Measurements from ENCODE around the gene SEMA3G.
A peak's percentile ranks its signal among the peaks of the same experiment; 100 is the strongest.

SEMA3G gene

DNA sequence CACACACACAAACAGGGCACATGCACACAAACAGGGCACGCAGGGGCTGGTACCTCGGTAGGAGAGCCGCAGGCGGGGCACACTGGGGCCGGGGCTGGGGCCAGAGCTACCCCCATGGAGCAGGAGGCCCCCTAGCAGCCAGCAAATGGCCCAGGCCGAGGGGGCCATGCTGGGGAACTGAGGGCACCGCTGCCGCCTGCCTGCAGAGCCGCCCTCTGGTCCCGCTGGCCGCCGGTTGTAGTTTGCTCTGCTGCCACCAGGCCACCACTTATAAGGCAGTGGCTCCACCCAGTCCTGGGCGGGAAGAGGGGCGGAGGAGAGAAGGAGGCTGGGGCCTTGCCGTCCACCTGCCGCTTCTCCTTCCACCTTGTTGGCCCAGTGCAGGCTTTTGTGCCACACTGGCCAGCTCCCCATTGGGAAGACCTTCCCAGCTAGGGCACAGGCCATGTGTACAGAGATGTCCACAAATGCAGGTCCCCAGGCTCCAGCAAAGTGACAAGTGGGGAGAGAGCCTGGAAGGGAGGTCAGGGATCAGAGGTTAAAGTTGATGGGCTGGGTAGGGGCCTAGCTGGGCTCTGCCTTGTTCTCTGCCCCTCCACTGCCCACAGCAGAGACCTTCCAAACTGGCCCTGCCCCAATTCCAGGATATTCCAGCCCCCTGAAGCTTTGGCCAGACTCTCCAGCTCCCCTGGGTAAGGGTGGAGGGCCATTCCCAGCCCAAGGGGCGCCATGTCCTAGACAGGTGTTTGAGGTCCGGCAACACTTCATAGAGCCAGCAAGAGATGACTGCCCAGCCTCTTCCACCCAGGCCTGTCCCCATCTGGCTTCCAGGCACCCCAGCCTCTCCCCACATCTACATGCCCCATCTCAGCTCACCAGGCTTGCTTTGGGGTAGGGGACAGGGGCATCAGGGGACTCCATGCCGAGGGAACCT, at the start of gene SEMA3G:
Gene SEMA3G, minus strand, starts transcription at position 244 of the 934 bp plus-strand sequence. Its CDS starts 76 bp downstream, at position 168.
- DNase-seq (ENCODE audit: low read depth) = peak; percentile 65

DNA sequence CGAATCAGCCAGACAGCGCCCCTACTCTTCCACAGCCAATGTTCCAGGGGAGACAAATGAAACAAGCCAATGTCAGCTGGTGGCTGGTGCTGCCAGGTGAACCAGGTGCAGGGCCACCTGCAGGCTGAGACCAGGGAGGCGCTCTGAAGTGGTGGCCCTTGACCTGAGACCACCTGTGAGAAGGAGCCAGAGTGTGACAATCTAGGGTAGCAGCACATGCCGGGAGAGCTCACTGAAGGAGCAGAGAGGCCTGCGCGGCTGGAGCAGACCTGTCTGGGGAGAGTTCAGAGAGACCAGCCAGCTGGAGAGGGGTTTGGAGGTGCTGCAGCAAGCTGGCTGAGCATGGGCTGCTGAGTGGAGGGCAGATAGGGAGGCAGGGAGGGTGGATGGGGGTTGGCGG, 49.5 kb upstream of the SEMA3G start:
- no peak for DNase-seq (ENCODE audit: low read depth)

DNA sequence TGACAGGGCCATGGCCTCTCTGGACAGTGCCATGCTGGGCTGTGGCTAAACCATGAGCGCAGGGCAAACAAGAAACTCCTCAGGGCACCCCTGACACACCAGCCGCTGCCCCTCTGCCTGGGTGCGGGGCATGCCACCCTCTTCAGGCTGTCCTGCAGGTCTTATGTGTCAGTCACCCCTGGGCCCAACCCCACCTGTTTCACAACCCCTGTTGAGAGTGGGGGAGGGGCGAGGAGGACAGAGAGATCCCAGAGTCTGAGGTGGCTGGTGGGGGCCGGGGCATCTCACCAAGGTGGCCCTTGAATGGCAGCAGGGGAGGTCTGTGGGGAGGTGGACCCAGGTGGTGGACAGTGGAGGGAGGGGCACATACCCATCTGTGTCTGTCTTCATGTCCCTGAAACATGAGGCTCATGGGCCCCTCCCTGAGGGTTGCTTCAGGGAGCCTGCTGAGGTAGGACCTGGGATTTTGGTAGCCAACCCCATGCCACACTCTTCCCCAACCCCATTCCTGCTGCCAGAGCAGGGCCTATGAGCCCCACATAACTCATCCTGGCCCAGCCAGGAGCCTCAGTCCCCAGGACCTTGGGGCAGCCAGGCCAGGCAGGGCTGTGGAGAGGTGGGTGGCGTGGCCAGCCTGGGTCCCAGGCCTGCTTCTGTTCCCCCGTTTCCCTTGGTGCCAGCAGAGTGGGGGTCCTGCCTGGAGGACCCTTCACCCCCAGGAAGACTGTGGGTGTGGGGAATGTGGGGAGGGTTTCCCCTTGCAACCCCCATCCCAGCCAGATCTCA, 48.5 kb upstream of the SEMA3G start:
- DNase-seq (ENCODE audit: low read depth) = no peak

DNA sequence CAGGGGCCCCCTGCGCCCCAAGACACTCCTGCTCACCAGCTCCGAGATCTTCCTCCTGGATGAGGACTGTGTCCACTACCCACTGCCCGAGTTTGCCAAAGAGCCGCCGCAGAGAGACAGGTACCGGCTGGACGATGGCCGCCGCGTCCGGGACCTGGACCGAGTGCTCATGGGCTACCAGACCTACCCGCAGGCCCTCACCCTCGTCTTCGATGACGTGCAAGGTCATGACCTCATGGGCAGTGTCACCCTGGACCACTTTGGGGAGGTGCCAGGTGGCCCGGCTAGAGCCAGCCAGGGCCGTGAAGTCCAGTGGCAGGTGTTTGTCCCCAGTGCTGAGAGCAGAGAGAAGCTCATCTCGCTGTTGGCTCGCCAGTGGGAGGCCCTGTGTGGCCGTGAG, 47.2 kb upstream of the SEMA3G start:
- no peak for DNase-seq (ENCODE audit: low read depth)

DNA sequence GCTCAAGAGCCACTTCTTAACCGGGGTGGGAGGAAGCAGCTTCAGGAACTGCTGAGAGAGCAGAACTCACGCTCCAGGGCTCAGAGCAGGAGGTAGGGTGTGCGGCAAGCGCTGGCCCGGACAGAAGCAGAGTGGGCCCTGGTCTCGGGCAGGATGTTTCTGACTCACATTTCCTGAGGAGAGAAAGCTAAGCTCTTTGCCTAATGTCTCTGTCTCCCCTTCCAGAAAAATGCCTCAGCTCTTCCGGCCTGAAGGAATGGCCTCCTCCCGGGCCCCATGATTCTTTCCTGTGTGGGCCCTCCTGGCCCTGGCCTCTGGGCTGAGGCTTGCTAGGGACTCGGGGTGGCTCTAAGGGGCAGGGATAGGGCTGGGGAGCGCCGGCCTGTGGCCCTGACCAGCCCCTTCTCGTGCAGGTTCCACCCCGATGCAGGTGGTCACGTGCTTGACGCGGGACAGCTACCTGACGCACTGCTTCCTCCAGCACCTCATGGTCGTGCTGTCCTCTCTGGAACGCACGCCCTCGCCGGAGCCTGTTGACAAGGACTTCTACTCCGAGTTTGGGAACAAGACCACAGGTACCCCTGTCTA, 46.1 kb upstream of the SEMA3G start:
- DNase-seq (ENCODE audit: low read depth) = no peak

DNA sequence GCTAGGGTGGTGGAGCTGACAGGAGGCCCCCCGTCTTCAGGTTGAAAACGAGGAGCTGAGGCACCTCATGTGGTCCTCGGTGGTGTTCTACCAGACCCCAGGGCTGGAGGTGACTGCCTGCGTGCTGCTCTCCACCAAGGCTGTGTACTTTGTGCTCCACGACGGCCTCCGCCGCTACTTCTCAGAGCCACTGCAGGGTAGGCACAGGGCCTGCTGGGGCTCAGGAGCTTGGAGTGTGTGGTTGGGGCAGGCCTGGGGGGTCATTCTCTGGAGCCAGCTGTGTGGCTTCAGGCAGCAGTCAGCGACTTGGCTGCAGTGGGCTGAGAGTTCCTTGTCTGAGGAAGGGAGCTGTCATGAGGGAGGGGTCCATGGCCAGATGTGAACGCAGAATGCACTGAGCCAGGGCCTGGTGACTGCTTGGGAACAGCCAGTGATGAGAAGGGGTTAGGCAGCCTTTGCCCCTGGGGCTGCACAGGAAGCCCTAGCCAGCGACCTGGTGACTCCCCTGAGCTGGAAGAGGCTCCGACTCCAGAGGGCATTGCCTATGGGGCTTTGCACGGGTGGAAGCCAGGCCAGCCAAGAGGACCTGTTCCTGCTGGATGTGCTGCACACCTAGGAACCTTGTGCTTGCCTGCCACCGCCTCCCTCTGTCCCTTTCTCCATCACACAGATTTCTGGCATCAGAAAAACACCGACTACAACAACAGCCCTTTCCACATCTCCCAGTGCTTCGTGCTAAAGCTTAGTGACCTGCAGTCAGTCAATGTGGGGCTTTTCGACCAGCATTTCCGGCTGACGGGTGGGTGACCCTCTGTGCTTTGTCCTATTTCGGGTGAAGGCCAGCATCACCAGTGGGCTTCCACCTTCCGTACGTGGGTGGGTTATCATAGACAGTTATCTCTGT, 45.4 kb upstream of the SEMA3G start:
- no peak for DNase-seq (ENCODE audit: low read depth)

DNA sequence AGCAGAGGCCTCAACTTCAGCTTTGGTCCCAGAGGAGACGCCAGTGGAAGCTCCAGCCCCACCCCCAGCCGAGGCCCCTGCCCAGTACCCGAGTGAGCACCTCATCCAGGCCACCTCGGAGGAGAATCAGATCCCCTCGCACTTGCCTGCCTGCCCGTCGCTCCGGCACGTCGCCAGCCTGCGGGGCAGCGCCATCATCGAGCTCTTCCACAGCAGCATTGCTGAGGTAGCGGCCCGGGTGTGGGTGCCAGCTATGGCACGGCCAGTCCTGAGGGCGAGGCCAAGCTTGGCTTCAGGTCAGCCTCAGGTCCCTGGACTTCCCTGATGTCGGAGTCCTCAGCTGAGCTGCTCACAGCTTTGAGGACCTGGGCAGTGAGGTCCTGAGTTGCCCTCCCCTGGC, 44.5 kb upstream of the SEMA3G start:
- DNase-seq (ENCODE audit: low read depth) = no peak

DNA sequence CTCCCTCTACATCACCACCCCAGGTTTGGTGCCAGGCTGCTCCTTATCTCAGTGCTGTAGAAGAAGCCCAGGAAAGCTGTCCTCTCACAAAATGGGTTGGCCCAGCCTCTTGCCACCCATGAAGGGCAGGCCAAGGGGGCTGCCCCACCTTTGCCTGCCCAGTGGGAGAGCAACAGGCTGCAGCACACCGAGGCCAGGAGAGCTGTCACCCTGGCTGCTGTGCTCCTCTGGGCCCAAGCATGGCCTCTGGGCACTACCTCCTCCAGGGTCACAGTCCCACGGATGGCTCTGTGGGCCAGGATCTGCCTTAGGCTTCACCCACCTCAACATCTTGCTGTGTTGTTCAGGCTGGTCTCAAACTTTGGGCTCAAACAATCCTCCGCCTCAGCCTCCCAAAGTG, 43.8 kb upstream of the SEMA3G start:
- no peak for DNase-seq (ENCODE audit: low read depth)

DNA sequence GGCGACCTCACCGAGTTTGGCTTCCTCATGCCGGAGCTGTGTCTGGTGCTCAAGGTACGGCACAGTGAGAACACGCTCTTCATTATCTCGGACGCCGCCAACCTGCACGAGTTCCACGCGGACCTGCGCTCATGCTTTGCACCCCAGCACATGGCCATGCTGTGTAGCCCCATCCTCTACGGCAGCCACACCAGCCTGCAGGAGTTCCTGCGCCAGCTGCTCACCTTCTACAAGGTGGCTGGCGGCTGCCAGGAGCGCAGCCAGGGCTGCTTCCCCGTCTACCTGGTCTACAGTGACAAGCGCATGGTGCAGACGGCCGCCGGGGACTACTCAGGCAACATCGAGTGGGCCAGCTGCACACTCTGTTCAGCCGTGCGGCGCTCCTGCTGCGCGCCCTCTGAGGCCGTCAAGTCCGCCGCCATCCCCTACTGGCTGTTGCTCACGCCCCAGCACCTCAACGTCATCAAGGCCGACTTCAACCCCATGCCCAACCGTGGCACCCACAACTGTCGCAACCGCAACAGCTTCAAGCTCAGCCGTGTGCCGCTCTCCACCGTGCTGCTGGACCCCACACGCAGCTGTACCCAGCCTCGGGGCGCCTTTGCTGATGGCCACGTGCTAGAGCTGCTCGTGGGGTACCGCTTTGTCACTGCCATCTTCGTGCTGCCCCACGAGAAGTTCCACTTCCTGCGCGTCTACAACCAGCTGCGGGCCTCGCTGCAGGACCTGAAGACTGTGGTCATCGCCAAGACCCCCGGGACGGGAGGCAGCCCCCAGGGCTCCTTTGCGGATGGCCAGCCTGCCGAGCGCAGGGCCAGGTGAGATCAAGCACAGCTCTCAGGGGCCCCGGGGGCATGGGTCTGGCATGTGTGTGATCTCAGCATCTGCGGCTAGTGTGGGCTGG, 43.1 kb upstream of the SEMA3G start:
- no peak for DNase-seq (ENCODE audit: low read depth)

DNA sequence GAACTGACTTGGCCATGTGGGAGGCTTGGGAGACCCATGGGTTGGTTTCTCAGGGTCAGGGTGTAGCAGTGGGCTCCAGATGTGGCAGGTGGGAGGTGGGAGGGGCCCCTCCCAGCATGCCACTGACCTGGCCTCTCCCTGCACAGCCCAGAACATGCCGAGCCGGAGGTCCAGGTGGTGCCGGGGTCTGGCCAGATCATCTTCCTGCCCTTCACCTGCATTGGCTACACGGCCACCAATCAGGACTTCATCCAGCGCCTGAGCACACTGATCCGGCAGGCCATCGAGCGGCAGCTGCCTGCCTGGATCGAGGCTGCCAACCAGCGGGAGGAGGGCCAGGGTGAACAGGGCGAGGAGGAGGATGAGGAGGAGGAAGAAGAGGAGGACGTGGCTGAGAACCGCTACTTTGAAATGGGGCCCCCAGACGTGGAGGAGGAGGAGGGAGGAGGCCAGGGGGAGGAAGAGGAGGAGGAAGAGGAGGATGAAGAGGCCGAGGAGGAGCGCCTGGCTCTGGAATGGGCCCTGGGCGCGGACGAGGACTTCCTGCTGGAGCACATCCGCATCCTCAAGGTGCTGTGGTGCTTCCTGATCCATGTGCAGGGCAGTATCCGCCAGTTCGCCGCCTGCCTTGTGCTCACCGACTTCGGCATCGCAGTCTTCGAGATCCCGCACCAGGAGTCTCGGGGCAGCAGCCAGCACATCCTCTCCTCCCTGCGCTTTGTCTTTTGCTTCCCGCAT, 42.3 kb upstream of the SEMA3G start:
- DNase-seq (ENCODE audit: low read depth) = no peak

DNA sequence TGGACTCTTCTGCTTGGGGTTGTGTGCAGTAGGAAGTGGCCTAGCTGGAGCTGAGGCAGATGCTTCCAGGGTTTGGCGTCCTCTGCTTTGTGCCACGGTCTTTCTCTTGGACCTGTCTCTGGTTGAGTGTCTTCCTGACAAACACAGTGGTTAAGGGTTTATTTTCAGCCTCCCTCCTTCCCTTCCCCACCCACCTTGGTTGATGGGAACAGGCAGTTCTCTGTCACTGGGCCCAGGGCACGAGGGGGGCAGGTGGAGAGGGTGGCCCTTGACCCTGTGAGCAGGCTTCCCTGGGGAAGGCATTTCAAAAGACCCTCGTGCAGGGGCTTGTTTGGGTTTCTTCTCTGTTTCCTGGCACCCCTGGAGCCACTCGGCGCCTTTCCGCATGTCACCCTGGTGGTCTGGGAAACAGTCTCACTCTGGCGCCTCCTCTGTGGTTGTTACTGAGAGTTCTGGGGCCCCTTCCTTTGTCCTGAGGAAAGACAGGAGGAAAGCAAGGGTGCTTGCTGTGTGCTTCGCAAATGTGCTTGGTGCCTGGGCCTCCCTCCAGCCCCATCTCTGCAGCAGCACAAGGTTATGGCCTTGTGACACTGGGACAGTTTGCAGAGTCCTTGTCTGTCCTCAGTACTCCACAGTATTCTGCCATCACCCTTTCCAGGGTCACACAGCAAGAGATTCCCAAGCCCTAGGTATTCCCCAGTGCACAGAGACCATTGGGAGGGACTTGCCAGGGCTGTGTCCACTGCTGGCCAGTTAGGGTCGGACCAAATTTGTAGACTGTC, 40.0 kb upstream of the SEMA3G start:
- DNase-seq (ENCODE audit: low read depth) = no peak

DNA sequence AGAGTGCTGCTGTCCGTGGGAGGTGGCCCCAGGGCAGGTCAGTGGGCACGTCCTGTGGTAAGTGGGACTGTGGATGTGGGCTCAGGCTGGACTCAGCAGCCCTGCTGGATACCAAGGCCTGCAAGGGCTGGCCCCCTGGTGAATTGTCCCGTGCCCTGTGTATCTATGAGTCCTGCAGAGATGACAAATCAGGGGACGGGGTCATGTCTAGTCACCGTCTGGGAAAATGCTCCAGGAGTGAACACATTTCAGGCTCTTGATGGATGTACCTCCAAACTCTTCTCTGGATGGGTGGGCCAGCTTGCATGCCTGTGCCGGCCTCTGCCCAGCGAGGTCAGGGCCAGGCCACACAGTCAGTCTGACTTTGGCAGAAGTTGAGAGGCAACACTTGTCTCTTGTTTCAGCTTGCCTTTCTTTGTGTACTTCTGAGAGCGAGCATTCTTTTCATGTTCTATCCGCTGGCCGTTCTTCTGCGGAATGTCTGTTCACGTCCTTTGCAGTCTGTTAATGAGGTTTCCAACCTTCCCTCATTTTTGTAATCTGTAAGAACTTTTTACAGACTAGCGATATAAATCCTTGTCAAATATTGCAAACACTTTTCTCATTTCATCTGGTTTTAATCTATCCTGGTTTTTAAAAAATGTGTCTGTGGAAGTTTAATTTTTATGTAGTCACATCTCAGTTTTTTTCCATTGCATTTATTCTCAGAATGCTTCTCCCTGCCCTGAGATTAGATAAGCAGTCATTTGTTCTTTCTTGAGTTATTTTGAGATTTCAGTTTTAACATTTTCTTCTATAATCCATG, 38.9 kb upstream of the SEMA3G start:
- DNase-seq (ENCODE audit: low read depth) = no peak

DNA sequence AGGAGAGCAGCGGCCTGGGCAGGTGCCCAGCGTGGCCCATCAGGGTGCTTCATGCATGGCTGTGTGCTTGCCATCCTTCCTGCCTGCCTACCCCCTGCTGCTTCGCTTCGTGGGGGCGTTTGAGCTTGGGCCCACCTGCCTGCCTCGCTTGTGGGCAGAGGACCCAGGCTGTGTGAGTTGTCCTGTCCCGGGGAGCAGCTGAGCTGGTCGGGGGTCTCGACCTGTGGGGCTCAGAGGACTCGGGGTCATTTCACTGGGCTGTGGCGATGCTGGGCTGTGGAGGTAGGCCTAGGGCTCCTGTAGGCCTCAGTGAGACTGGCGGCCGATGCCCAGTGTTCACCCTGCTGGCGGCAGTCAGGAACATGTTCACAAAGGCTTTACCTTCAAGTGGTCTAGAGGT, 38.2 kb upstream of the SEMA3G start:
- DNase-seq (ENCODE audit: low read depth) = no peak

DNA sequence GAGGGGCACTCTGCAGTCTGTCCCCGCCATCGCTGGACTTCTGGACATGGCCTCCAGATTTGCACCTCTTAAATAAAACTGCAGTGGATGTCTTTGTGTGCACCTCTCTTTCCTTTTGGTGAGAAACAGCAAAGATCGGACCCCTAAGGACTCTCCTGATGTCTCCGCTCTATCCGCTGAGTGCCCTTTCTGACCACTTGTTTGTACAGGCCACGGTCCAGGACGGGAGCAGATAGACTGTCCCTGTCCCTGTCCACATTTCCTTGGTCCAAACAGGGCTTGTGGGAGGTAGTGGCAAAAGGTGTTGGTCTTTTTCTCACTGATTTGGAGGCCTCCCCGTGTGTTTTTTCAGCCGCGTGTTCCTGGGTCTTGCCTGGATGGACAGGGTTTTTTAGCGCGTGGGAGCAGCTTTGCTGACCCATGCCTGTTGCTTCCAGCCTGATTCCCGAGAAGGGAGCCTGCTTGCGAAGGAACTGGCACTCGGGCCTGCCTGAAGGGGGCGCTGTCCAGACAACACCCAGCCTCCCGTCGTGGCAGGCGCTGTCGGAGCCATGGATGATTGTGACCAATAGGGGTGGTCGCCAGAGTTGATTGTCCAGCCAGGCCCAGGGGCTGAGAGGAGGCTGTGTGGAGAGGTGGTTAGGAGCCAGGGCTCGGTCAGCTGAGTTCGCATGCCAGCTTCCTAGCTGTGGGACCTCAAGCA, 37.1 kb upstream of the SEMA3G start:
- no peak for DNase-seq (ENCODE audit: low read depth)

DNA sequence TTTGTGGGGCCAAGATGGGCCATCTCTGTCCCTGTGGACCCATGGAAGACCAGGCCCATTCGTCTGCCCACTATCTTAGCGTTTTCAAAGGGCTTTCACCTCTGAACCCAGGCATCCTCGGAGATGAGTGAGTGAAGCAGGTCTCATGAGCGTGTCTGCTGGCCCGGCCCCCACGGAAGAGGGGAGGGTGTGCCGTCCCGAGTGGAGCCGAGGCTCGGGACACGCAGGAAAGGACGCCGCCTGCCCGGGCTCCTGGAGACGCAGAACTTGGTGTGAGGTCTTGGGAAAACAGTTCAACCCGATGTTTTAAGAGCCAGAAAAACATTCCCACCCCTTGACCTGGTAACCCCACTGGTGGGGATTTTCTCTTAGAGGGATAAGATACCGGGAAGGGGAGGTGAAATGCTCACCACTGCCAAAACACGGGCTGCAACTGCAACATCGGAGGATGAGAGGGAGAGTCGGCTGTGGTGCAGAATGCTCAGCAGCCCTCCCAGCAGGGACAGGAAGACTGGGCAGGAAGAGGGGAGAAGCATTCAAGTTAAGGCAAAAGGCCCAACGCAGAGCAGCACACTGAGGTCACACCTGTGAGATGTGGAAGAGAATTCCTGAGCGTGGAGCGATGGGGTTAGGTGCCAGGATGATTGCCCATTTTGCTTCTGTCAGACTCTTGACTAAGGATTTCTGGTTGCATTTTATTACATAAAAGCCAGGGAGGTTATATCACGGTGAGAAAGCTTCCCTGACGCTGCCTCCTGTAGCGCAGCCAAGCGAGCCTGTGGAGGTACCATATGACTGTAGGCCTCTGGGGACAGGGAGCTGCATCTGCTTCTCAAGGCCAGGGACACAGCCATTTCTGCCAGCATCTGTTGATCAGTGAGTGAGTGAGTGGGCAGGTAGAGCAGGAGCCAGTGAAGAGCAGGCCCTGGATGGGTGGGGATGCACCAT, 36.1 kb upstream of the SEMA3G start:
- DNase-seq (ENCODE audit: low read depth) = no peak

DNA sequence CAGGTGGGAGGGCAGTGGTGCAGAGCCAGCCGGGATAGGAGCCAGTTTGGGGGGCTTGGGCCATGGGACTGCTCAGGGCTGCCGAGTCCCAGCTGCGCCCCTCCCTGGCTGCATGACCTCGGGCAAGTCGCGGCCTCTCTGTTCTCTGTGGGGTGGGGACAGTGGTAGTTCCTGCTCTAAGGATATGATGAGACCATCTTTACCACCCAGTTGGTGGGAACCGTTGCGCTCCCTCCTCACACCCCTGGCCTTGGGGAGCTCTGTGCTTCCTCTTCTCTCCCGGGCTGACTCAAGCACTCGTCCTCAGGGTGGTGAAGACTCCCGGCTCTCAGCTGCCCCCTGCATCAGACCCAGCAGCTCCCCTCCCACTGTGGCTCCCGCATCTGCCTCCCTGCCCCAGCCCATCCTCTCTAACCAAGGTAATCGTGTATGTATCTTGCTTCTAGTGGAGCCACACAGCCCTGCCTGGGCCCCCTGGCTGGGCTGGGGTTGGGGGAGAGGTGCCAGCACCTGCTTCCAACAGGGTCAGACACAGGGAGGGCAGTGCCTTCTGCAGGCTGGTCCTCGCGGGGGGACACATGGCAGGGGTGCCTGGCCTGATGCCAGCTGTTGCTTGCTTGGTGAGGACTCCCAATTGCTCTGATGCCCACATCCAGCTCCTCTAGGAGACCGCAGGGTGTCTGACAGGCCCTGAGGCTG, 35.1 kb upstream of the SEMA3G start:
- DNase-seq (ENCODE audit: low read depth) = no peak
